SU-DHL-6 (cell line): ENCODE measurements around the gene NPHP4.

Experiments
- H2AFZ ChIP-seq: fragments of 200-600 bp; sonication (generic); 2 replicates; pipeline ENCODE4 v1.6.1; 2014; ENCODE audit warnings: low read depth, mild to moderate bottlenecking, moderate library complexity, mixed read lengths, antibody characterized with exemption, low read length; ENCODE audit not compliant: severe bottlenecking
- H3F3A ChIP-seq: fragments of 200-600 bp; shearing (Covaris generic); 2 replicates; pipeline ENCODE4 v1.6.0; 2016; ENCODE audit warnings: antibody characterized with exemption, mild to moderate bottlenecking; ENCODE audit not compliant: insufficient read depth
- H3K27ac ChIP-seq: fragments of 200-600 bp; sonication (generic); 2 replicates; pipeline ENCODE4 v1.5.1; 2016; ENCODE audit warnings: low read depth, mild to moderate bottlenecking, low read length, moderate library complexity, mixed read lengths
- H3K27me3 ChIP-seq: fragments of 200-600 bp; sonication (generic), shearing (Covaris generic); 2 replicates; pipeline ENCODE4 v1.6.0; 2014; ENCODE audit warnings: mild to moderate bottlenecking, low read length
- H3K36me3 ChIP-seq: fragments of 200-600 bp; sonication (generic); 2 replicates; pipeline ENCODE4 v1.6.1; 2014; ENCODE audit warnings: mild to moderate bottlenecking, low read length, mixed read lengths
- H3K4me2 ChIP-seq: fragments of 300-600, 200-600 bp; shearing (Covaris generic), sonication (generic); 2 replicates; pipeline ENCODE4 v1.6.0; 2014; ENCODE audit warnings: low read length, low read depth, mild to moderate bottlenecking; ENCODE audit not compliant: poor library complexity, severe bottlenecking
- H3K4me3 ChIP-seq: fragments of 200-600 bp; sonication (generic); 2 replicates; pipeline ENCODE4 v1.5.1; 2014; ENCODE audit warnings: antibody characterized with exemption, low read length, mild to moderate bottlenecking, mixed read lengths; ENCODE audit not compliant: insufficient read depth, poor library complexity, severe bottlenecking
- H3K79me2 ChIP-seq: fragments of 200-600 bp; sonication (generic); 2 replicates; pipeline ENCODE4 v1.6.1; 2014; ENCODE audit warnings: mild to moderate bottlenecking, low read length, moderate library complexity; ENCODE audit not compliant: insufficient read depth
- H3K9ac ChIP-seq: fragments of 200-600 bp; sonication (generic); 2 replicates; pipeline ENCODE4 v1.7.0; 2014; ENCODE audit warnings: mild to moderate bottlenecking, low read length
- H3K9me2 ChIP-seq: fragments of 200-600 bp; sonication (generic); replicated peaks from 2 replicates; pipeline ENCODE4 v1.6.1; 2014; ENCODE audit warnings: low read length; ENCODE audit not compliant: insufficient read depth
- H3K9me3 ChIP-seq: fragments of 200-600 bp; sonication (generic); 2 replicates; pipeline ENCODE4 v1.6.1; 2014; ENCODE audit warnings: low read length, mixed read lengths; ENCODE audit not compliant: insufficient read depth
- H4K20me1 ChIP-seq: fragments of 200-600 bp; sonication (generic); 2 replicates; pipeline ENCODE4 v1.6.1; 2014; ENCODE audit warnings: low read depth, mild to moderate bottlenecking, antibody characterized with exemption, low read length, moderate library complexity, mixed read lengths
- CTCF ChIP-seq: fragments of 200-600 bp; sonication (generic); IDR thresholded peaks from one replicate; pipeline ENCODE4 v1.5.1; 2017; ENCODE audit warnings: antibody characterized with exemption, mild to moderate bottlenecking, low read length, moderate library complexity; ENCODE audit not compliant: insufficient read depth, poor library complexity, severe bottlenecking
- EZH2phosphoT487 ChIP-seq: fragments of 200-600 bp; sonication (generic), shearing (Covaris generic); conservative IDR thresholded peaks from 2 replicates; pipeline ENCODE4 v1.6.1; 2018; ENCODE audit warnings: mild to moderate bottlenecking, antibody characterized with exemption, low read length, moderate library complexity, mixed read lengths

NPHP4 gene

GRCh38 chr1:6040444-6040843 is 48.2 kb upstream of the NPHP4 start:
- Histone ChIP-seq H2AFZ (no peak overlapping the region), H3K9ac (no peak overlapping the region), H4K20me1 (no peaks in the 10 kb centered on the region), H3K4me3 (no peak overlapping the region), H3K9me3 (no peaks in the 10 kb centered on the region), H3K79me2 (no peaks in the 10 kb centered on the region), H3K4me2 (no peak overlapping the region), H3F3A (no peaks in the 10 kb centered on the region), H3K9me2 (no peaks in the 10 kb centered on the region), H3K36me3 (no peaks in the 10 kb centered on the region), H3K27me3 (no peaks in the 10 kb centered on the region), H3K27ac (no peak overlapping the region)
- TF ChIP-seq CTCF (no peak), EZH2phosphoT487 (no peak)

DNA sequence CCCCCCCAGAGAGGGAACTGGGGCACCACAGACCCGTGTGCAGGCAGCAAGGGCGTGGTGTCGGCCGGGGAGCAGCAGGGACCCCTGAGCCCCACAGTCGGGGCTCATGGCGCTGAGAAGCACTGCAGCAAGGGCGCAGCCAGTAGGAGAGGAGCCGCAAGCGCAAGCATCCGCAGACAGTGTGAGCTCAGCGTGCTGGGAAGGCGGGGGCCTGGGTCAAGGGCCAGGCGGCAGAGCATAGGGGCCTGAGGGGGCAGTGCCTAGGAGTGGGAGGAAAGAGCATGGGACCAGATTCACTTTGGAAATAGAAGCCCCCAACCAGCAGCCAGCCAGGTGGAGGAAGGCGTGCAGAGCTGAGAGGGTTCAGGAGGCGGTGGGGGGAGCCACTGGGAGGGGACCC is 46.8 kb upstream of the NPHP4 start:
- H3F3A ChIP-seq: no peaks in the 10 kb centered on the region
- H3K9me3 ChIP-seq: no peaks in the 10 kb centered on the region
- H3K9ac ChIP-seq: no peak overlapping the region
- no peak overlapping the region for H3K4me3 ChIP-seq
- TF ChIP-seq CTCF: no peak
- no peak for TF ChIP-seq EZH2phosphoT487
- no peaks in the 10 kb centered on the region for H3K27me3 ChIP-seq
- no peak overlapping the region for H3K4me2 ChIP-seq
- H3K79me2 ChIP-seq: peaks cover 9% of the 10 kb centered on the region; the same call in 1 of the 2 replicates
- no peak overlapping the region for H3K27ac ChIP-seq
- H4K20me1 ChIP-seq: no peaks in the 10 kb centered on the region
- no peaks in the 10 kb centered on the region for H3K36me3 ChIP-seq
- H3K9me2 ChIP-seq: no peaks in the 10 kb centered on the region
- H2AFZ ChIP-seq: no peak overlapping the region

DNA sequence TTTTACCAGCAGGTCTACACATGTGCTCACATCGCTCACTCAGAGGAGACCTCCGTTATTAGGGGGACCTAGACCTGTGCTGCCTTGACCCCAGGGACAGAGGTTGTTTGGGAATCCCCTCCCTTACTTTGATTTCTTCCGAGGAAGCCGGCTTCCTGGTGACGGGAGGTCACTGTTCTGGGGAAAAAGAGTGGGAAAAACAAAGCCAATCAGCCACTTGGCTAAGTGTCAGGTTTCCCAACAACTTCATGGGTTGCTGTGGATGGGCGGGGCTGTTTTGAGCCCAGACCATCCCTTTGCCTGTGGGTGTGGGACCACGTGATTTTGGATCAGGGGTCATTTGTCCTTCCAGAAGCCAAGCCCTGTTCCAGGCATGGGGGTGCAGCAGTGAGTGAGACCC is 46.4 kb upstream of the NPHP4 start:
- H3K9me3 ChIP-seq: no peaks in the 10 kb centered on the region
- H2AFZ ChIP-seq: no peak overlapping the region
- H3K4me3 ChIP-seq: no peak overlapping the region
- no peak overlapping the region for H3K27ac ChIP-seq
- H3K9ac ChIP-seq: no peak overlapping the region
- TF ChIP-seq EZH2phosphoT487: no peak
- no peaks in the 10 kb centered on the region for H4K20me1 ChIP-seq
- H3F3A ChIP-seq: no peaks in the 10 kb centered on the region
- no peak overlapping the region for H3K4me2 ChIP-seq
- H3K27me3 ChIP-seq: no peaks in the 10 kb centered on the region
- H3K36me3 ChIP-seq: no peaks in the 10 kb centered on the region
- peaks cover 14% of the 10 kb centered on the region; the same call in 1 of the 2 replicates for H3K79me2 ChIP-seq
- H3K9me2 ChIP-seq: no peaks in the 10 kb centered on the region

- no peak overlapping the region for H3K4me2 ChIP-seq
- no peaks in the 10 kb centered on the region for H3K36me3 ChIP-seq
Observed at GRCh38 chr1:6037338-6037762, 45.1 kb upstream of the NPHP4 start.

More at GRCh38 chr1:6037338-6037762, 45.1 kb upstream of the NPHP4 start:
- Histone ChIP-seq H3K79me2 (peaks cover 25% of the 10 kb centered on the region; the same call in 1 of the 2 replicates), H3K27ac (no peak overlapping the region), H3K9me2 (no peaks in the 10 kb centered on the region), H3K9ac (no peak overlapping the region), H3K9me3 (no peaks in the 10 kb centered on the region), H3K27me3 (no peaks in the 10 kb centered on the region), H4K20me1 (no peaks in the 10 kb centered on the region), H3K4me3 (no peak overlapping the region), H2AFZ (no peak overlapping the region), H3F3A (no peaks in the 10 kb centered on the region)
- TF ChIP-seq CTCF (no peak), EZH2phosphoT487 (no peak)
